ENCODE measurements around the gene GAGE10.
"Not testable (repeated sequence)": the region's sequence is repeated elsewhere in the genome, so short reads cannot be mapped to it uniquely, and the experiment has no call there.

DNA sequence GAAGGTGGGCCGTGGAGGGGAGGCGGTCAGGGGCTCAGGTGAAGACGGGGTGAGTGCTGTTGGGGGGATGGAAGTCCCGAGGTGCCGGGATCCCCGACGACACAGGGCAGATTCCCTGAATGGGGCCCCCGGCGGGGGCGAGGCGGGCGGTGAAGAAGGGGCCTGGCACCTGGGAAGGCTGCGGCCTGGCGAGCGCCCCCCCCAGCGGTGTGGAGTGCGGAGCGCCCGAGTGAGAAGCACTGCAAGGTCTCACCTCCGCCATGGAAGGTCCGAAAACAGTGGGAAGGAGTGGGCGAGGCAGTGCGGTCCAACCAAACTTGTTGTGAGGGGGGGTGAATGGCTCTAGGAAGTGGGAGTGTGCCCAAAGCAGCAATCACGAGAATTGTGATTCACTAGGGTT lies 38.0 kb downstream of the GAGE10 start:
- TF ChIP-seq EP300, CTCF, POLR2A (IDR thresholded peaks at IDR 0.05): not testable (repeated sequence)

All from tibial nerve (tissue), 4 donors.